ENCODE data around the gene DHX57.

The DHX57 gene

DNA sequence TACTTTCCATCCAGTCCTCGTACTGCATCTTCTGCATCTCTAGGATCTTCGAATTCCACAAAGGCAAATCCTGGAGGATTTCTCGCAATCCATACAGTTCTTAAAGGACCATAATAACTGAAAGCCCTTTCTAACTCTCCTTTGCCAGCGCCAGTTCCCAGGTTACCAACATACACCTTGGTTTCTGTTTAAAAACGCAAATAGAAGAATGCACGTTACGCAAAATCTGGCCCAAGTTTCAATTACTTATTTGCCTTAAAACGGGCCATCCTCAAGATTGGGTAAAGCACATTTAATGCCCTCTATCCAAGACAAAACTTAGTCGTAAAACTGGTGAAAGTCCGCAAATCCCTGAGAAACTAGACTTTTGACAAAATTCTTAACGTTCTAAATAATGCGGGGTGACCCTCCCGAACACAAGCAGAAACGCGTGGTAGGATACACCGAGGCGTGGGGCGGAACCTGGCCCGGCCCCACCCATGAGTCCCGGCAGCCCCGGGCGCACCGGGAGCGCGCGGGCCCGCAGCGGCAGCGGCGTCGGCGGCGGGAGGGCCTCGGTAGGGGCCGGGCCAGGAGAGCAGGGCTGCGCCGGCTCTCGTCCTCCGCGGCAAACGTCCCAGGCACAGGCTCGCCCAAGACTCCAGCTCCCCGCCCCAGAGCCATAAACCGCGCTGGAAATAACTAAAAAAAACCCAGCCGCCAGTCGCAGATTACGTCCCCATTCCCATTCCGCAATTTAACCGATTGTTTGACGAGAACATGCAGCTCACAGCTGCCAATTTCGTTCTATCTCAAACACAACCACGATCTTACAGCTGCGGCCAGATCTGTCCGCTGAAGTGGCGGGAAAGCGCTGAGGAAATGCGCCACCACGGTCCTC, 125.5 kb downstream of the DHX57 start:
- peak; percentile 72 for DNase-seq (ENCODE audit: low spot score)

DNA sequence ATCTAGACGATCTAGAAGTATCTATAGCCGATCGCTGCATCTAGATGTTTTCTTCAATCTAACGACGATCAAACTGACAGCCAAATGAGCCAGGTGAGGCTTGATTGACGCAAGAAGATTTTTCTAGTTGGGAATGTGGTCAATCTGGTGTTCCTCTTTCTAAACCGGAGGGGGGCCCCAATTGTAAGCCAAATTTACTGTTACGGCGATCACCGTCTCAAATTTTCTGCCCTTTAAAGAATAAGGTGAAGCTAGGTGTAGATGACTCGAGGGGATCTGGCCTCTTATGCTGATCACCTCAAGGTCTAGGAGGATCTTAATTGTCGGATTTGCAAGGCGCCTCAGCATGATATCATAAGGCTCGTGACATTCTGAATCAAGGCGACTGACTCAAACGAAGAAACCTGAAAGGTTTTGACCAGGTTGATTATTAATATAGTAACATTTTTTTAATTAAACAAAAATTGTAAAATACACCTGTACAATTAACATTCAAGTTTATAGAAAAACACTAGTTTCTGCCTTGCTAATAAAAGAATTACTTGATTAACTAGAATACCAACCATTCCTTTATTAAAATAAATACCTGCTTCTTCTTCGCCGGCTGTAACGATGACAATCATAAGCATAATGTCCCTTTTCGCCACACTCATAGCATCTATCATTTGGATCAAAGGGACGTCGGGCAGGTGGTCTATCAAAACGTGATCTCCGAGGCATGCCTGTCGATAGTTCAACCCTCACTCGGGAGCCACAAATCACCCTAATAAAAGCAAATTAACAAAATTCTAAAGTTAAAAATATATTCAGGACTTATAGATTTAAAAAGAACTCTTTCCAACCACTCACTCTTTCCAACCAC, 126.6 kb downstream of the DHX57 start:
- DNase-seq (ENCODE audit: low spot score), result no peak

DNA sequence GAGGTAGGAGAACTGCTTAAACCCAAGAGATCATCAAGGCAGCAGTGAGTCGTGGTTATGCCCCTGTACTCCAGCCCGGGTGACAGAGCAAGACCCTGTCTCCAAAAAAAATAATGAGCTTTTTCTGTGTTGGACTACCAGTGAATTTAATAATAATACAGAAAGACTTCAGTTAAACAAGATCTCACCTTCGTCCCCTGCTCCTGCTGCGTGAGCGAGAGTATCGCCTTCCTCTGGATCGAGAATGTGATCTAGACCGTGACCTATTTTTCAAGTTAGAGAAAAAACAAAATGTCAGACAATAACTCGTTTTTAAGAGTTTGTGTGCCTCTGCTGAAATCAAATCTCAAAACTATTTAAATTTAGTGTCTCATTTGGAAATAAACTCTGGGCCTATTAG, 127.3 kb downstream of the DHX57 start:
- no peak for DNase-seq (ENCODE audit: low spot score)

DNA sequence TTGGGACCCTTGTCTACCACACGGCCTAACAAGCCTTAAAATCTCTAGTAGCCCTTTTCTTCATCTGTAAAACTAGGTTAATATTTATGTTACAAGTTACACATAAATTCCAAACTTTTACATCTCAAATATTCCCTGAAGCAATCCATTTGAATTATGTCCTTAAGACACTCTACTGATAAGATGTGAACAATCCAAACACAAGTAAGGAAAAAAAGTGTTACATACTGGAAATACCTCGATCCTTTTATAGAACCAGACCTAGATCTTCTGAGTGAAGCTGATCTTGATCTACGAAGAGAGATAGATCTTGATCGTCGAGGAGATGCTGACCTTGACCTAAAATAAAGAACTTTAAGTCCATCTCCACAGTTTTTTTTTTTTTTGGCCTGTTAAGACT, 127.9 kb downstream of the DHX57 start:
- DNase-seq (ENCODE audit: low spot score), result no peak

Measured in AG08395 (cell line).